B cell (primary cell): ENCODE data around the gene VAV3. TPM values are rescaled to one million over a fixed set of nuclear protein-coding genes. Genes with fewer than 3 reads are reported as not detected.

Source experiments
- ATAC-seq: fragments of 200-7000 bp; cut with Tn5 transposase; one replicate; pipeline ENCODE4 v1.10.0; 2021; ENCODE audit warnings: low read depth, mild to moderate bottlenecking, moderate number of reproducible peaks, moderate library complexity
- CTCF ChIA-PET: fragments of 350-600 bp; sonication (Branson Sonifier 250); formaldehyde crosslinking; loops from one replicate; lab custom pipeline; 2021; ENCODE audit warnings: antibody characterized with exemption, inconsistent platforms; lab: Charles Lee
- POLR2A ChIA-PET: fragments of 350-600 bp; sonication (Branson Sonifier 250); formaldehyde crosslinking; loops from one replicate; lab custom pipeline; 2021; ENCODE audit warnings: antibody characterized with exemption; lab: Charles Lee
- DNase-seq: peaks from one replicate; pipeline ENCODE4 v3.0.0; 2013
- H2AFZ ChIP-seq: 2 replicates; pipeline ENCODE4 v1.6.1; 2012; ENCODE audit warnings: mild to moderate bottlenecking, low read depth, low read length; ENCODE audit not compliant: insufficient read depth, poor library complexity, severe bottlenecking
- H3K27ac ChIP-seq, 2 donors: 1 replicate in 1 of 2; 2 replicates in 1 of 2; pipeline ENCODE4 v1.5.1; 2012 to 2013; ENCODE audit warnings: low read length in 2 of 2, mild to moderate bottlenecking in 2 of 2, moderate library complexity in 1 of 2
- H3K27me3 ChIP-seq, 4 experiments: fragments of 200-600 bp in 1 of 4; sonication (generic) in 1 of 4; replicated peaks in 1 of 4; 1 replicate in 2 of 4; 2 replicates in 2 of 4; pipeline versions ENCODE4 v1.6.1 to v1.7.0; 2013 to 2016; ENCODE audit warnings: low read length in 3 of 4, mild to moderate bottlenecking in 2 of 4, mixed read lengths in 1 of 4, moderate library complexity in 1 of 4; ENCODE audit not compliant: insufficient read depth in 4 of 4, control insufficient read depth in 3 of 4; ENCODE audit errors: control extremely low read depth in 1 of 4
- H3K36me3 ChIP-seq, 2 experiments: replicated peaks in 1 of 2; 1 replicate in 1 of 2; 2 replicates in 1 of 2; pipeline versions ENCODE4 v1.6.1 to v1.7.1; 2013; ENCODE audit warnings: low read length in 1 of 2; ENCODE audit not compliant: insufficient read depth in 2 of 2, control insufficient read depth in 1 of 2; ENCODE audit errors: control extremely low read depth in 1 of 2, extremely low read depth in 1 of 2
- H3K4me1 ChIP-seq, 2 donors: fragments of 200-600 bp in 1 of 2; sonication (generic) in 1 of 2; 1 replicate in 1 of 2; 2 replicates in 1 of 2; pipeline versions ENCODE4 v1.5.1 to v1.6.1; 2013 to 2017; ENCODE audit warnings: low read length in 2 of 2; ENCODE audit not compliant: control insufficient read depth in 2 of 2, insufficient read depth in 2 of 2
- H3K4me2 ChIP-seq: replicated peaks from 2 replicates; pipeline ENCODE3; 2012; ENCODE audit warnings: mild to moderate bottlenecking, low read depth, low read length; ENCODE audit not compliant: poor library complexity, severe bottlenecking
- H3K4me3 ChIP-seq, 5 experiments: fragments of 200-600 bp in 1 of 5; sonication (generic) in 1 of 5; 1 replicate in 3 of 5; 2 replicates in 2 of 5; pipeline versions ENCODE4 v1.5.1 to v1.7.0; 2011 to 2016; ENCODE audit warnings: low read length in 4 of 5, mild to moderate bottlenecking in 4 of 5, low read depth in 2 of 5, control low read depth in 1 of 5, moderate library complexity in 1 of 5; ENCODE audit not compliant: insufficient read depth in 1 of 5; ENCODE audit errors: control extremely low read depth in 1 of 5, extremely low read depth in 1 of 5
- H3K79me2 ChIP-seq: fragments of 200-600 bp; sonication (generic); one replicate; pipeline ENCODE4 v1.6.0; 2016; ENCODE audit warnings: low read length; ENCODE audit not compliant: control insufficient read depth, insufficient read depth
- H3K9ac ChIP-seq: fragments of 200-600 bp; sonication (generic); 2 replicates; pipeline ENCODE4 v1.6.1; 2017; ENCODE audit warnings: mild to moderate bottlenecking, low read length, moderate library complexity
- H3K9me3 ChIP-seq, 3 donors: one replicate each; pipeline versions ENCODE4 v1.6.1 to v1.7.1; 2013; ENCODE audit warnings: low read length in 2 of 3; ENCODE audit not compliant: control insufficient read depth in 2 of 3, insufficient read depth in 1 of 3; ENCODE audit errors: control extremely low read depth in 1 of 3
- H4K20me1 ChIP-seq: 2 replicates; pipeline ENCODE4 v1.6.0; 2012; ENCODE audit warnings: mild to moderate bottlenecking, low read length; ENCODE audit not compliant: insufficient read depth, control insufficient read depth, poor library complexity, severe bottlenecking
- H3K27ac Mint-ChIP-seq: one replicate; pipeline ENCODE4 v1.8.0; 2021; ENCODE audit warnings: mixed read lengths
- H3K27me3 Mint-ChIP-seq: one replicate; pipeline ENCODE4 v1.8.0; 2021; ENCODE audit warnings: mixed read lengths
- H3K4me1 Mint-ChIP-seq: one replicate; pipeline ENCODE4 v1.8.0; 2021; ENCODE audit warnings: mixed read lengths
- H3K4me3 Mint-ChIP-seq: one replicate; pipeline ENCODE4 v1.8.0; 2021; ENCODE audit warnings: mixed read lengths
- H3K9me3 Mint-ChIP-seq: one replicate; pipeline ENCODE4 v1.8.0; 2022; ENCODE audit warnings: mixed read lengths; ENCODE audit not compliant: insufficient read depth
- CTCF ChIP-seq: fragments of 200-600 bp; IDR thresholded peaks from one replicate; pipeline ENCODE4 v1.8.0; 2022; ENCODE audit warnings: antibody characterized with exemption, mild to moderate bottlenecking
- EZH2 ChIP-seq: IDR thresholded peaks from 2 replicates; pipeline ENCODE4 v1.6.1; 2012; ENCODE audit warnings: borderline replicate concordance, low read depth, mild to moderate bottlenecking, moderate library complexity, low read length; ENCODE audit not compliant: insufficient read depth, poor library complexity, severe bottlenecking
- WGBS: methylation state at CpG from one replicate; pipeline ENCODE4 v1.1.5; 2013; ENCODE audit warnings: missing lambda C conversion rate; ENCODE audit not compliant: insufficient coverage; 5-methylcytosine and 5-hydroxymethylcytosine counted together
- intact Hi-C: fragments of 100-400 bp; cut with micrococcal nuclease; formaldehyde crosslinking; loops from one replicate; pipeline ENCODE4 v1.10.0; 2022
- polyA plus RNA-seq: library from polyadenylated mRNA; depleted of rRNA; stranded (reverse); fragments of >200 nt; gene quantifications from 2 replicates; pipeline ENCODE4 v1.2.3, GENCODE V29; 2012
- total RNA-seq, 2 donors: library from RNA; stranded (reverse); fragments of 120-200 nt in 1 of 2; gene quantifications; 1 replicate in 1 of 2; 2 replicates in 1 of 2; pipeline versions ENCODE4 v1.2.3 to v1.2.4, GENCODE V29; 2013 to 2022

The VAV3 gene
- total and polyA plus RNA-seq, 2 donors (not counting 1 experiment from before 2014, with no cell fraction given): 14.8 to 32.5 TPM

GRCh38 chr1:107963008-107963407, 2.0 kb downstream of the VAV3 start:
- peak overlapping the region; percentile 97 for H2AFZ ChIP-seq
- ATAC-seq (no peak), DNase-seq (no peak)
- no peaks in the 10 kb centered on the region for H3K27me3 ChIP-seq
- peak overlapping the region; percentile 86 to 98 (median 90) for H3K4me3 ChIP-seq
- no peaks in the 10 kb centered on the region for H3K9me3 Mint-ChIP-seq
- no peaks in the 10 kb centered on the region for H3K36me3 ChIP-seq
- 20% methylated on average over 1 of the region's 5 CpGs for WGBS
- H3K4me3 Mint-ChIP-seq: peak overlapping the region; percentile 98
- peaks cover 36 to 42% of the 10 kb centered on the region in 2 donors for H3K4me1 ChIP-seq
- H3K79me2 ChIP-seq: peaks cover 80% of the 10 kb centered on the region
- peaks cover 50% of the 10 kb centered on the region for H3K4me1 Mint-ChIP-seq
- H3K9ac ChIP-seq: peak overlapping the region; percentile 88
- CTCF ChIA-PET: interaction anchor here (0.7 to 6.4 kb wide), 8 partner anchors 66 to 179 kb away, joined by 3 to 118 read pairs (median 3); no protein-coding TSS in a partner anchor
- H3K9me3 ChIP-seq: no peaks in the 10 kb centered on the region
- POLR2A ChIA-PET: interaction anchor here (0.5 kb wide), 1 partner anchor 113 kb away, joined by 3 read pairs; no protein-coding TSS in a partner anchor
- no peaks in the 10 kb centered on the region for H4K20me1 ChIP-seq
- intact Hi-C loops: loop anchor here (5.0 to 10.0 kb wide), 4 partner anchors 36 to 908 kb away; partner anchors contain the start of gene PRMT6
- no peak for TF ChIP-seq EZH2
- peak overlapping the region; percentile 84 for H3K4me2 ChIP-seq
- H3K27ac ChIP-seq: peak overlapping the region; percentile 93 to 96
- H3K27me3 Mint-ChIP-seq: no peaks in the 10 kb centered on the region
- H3K27ac Mint-ChIP-seq: peak overlapping the region; percentile 99

DNA sequence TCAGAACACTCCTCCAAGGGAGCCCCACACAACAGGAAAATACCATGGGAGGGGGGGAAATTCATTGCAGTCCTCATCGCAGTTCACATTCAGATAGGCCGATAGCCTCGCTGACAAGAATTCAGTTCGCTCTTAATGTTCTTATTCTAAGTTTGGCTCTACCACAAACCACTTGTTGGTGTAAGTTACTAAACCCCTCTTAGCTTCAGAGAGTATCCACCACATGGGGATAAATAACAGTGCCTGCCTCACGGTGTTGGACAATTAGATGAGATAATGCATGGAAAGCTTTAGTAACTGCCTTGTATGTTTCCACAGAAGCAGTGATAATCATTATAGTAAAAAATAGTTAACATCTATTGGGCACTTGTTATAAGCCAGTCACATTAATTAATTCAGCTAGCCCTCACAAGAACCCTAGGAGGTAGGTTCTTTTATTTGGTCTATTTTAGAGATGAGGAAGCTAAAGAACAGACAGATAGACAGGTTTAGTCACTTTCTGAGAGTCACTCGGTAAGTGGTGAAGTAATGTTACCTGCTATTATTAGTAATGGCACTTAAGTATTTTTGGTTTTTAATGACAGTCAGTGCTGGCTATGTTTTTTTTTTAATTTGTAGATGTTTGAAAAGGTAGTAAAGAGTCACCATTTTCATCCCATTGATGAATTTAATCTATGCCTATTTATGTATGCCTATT, 10.1 kb downstream of the VAV3 start:
- H3K79me2 ChIP-seq: peaks cover 95% of the 10 kb centered on the region
- peaks cover 48% of the 10 kb centered on the region for H3K4me1 Mint-ChIP-seq
- peaks cover 62 to 80% of the 10 kb centered on the region in 2 donors for H3K4me1 ChIP-seq
- ATAC-seq (no peak), DNase-seq (no peak)
- no peaks in the 10 kb centered on the region for H3K9me3 ChIP-seq
- no peaks in the 10 kb centered on the region for H3K27me3 ChIP-seq
- no peak overlapping the region for H3K4me3 ChIP-seq
- no peaks in the 10 kb centered on the region for H3K9me3 Mint-ChIP-seq
- H3K4me2 ChIP-seq: peak overlapping the region; percentile 43
- no peaks in the 10 kb centered on the region for H3K27me3 Mint-ChIP-seq
- no CpG with 5 or more reads among the region's 6 CpGs for WGBS
- TF ChIP-seq EZH2: no peak
- TF ChIP-seq CTCF: no peak
- H3K4me3 Mint-ChIP-seq: no peak overlapping the region
- peak overlapping the region in 1 of 2 donors; percentile 23 for H3K27ac ChIP-seq
- no peaks in the 10 kb centered on the region for H4K20me1 ChIP-seq
- ChIA-PET POLR2A (interaction anchor here (1.5 kb wide), 1 partner anchor 11 kb away, joined by 5 read pairs; the partner anchor contains the start of gene VAV3), CTCF (interaction anchor here (0.7 to 2.7 kb wide), 3 partner anchors 52 to 172 kb away, joined by 5 to 9 read pairs (median 6); no protein-coding TSS in a partner anchor)
- H3K36me3 ChIP-seq: no peaks in the 10 kb centered on the region
- intact Hi-C loops: no loop called here
- no peak overlapping the region for H3K27ac Mint-ChIP-seq
- H3K9ac ChIP-seq: no peak overlapping the region
- no peak overlapping the region for H2AFZ ChIP-seq
